ENCODE data around the gene CLCA2.

The CLCA2 gene

DNA sequence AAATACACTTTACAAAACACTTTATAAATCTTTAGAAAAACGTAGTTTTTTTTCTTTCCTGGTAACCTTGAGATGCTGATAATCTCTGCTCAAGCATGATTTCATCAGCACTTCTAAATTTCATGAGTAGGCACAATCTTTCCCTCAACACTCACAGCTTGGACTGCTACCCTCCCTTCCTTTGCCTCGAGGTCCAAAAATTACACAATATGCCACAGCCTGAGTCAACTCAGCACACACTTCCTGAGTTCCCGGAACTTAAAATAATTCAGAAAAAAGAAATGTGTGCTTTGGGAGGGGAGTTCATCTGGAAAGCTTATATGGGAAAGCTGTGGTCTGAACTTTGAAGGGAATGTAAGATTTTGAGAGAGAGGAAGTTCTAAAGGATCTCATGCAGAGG is 5.9 kb downstream of the CLCA2 start:
- no peak for DNase-seq

DNA sequence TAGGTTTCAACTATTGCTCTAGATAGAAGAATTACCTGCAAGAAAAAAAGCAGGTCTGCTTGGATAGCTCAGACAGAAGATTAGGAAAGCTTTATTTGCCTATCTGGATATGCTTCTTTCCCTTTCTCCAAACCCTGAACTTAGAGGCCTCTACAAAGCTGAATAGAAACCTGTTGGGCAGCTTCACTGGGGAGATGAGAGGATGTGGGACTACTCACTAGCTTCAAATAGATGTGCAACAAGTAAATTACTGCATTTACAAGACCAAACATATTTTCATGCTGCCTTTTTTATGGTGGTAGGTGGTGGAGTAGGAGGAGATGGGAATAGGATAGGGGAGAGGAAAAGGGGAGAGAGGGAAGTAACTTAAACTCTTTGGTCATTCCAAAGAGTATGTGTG is 6.4 kb downstream of the CLCA2 start:
- DNase-seq: no peak

DNA sequence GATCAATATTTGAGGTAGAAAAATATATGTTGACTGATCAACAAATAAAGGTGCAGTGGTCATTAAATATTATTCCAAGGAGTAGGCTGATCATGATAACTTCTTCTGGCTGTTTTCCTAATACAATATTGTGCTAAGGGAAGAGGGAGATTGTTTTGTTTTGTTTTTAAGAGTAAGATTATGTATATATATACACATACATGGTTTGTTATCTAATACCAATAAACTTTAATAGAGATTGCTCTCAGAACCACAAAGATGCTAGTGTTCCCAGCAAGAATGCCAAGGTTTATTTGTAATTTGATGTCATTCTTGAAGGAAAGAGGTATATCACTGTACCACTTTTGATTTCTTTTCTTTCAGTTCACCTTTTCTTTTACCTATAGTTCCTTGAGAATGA is 10.1 kb downstream of the CLCA2 start:
- DNase-seq: no peak

DNA sequence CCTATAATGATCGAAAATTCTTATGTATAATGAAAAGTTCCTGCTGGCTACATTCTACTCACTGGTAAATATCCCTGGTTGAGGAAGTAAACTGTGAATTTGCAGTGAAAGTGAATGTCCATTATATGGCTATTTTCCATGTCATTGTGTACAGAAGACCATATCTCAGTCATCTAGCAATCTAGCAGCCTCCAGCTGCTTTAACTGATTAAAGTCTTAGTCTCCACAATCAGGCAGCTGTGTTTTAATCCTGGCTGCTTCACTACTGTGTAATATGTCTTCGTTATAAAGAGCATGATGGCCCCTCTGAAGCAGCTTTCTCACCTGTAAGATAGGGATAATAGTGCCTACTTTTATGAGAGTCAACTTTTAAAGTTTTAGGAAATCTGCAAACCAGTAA is 11.4 kb downstream of the CLCA2 start:
- no peak for DNase-seq

DNA sequence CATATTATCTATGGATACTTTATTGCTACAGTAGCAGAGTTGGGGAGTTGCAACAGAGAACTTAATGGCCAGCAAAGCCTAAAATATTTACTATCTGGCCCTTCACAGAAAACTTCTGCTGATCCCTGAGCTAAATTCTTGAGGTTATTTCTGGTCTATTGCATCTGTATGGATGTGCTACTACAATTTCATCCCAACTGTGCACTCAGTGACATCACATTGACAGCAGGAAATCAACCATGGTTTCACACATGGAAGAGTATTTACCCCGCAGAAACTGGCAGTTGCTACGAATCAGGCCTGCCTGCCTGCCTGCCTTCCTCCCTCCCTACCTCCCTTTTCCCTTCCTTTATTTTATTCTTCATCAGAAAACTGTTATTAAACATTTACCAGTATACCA is 12.1 kb downstream of the CLCA2 start:
- no peak for DNase-seq

DNA sequence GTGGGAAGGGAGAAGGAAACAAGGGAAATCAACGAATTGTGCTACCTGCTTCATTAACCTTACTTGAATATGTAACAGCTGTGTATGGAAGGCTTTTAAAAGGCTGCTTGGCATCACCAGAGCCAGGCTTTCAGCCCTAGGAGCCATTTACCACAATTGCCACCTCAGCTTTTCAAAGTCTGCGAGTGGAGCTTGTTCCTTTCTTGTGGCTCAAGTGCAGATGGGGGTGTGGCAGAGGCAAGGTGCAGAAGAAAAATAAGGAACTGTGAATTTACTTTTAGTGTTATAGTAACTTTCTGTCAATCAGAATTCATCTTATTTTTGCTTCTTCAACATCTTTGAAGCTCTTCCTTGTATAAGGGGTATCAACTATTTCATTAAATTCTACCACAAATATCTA is 17.6 kb downstream of the CLCA2 start:
- no peak for DNase-seq

DNA sequence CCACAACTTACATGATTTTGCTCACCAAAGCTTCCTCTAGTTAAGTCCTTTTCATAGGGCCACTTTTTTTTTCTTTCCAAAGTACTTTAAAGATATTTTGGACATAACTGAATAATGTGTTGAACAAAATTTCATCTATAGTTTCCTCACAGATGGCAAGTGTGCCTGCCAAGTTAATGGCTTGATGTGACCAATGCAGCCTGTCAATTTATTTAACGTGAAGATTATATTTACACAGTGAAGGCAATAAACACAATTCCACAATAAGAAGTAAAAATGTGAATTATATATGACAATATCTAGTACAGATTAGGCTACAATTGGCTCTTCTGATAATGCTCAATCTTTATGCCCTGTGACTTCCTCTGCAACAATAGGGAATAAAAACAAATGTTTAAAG is 18.0 kb downstream of the CLCA2 start:
- DNase-seq: no peak

DNA sequence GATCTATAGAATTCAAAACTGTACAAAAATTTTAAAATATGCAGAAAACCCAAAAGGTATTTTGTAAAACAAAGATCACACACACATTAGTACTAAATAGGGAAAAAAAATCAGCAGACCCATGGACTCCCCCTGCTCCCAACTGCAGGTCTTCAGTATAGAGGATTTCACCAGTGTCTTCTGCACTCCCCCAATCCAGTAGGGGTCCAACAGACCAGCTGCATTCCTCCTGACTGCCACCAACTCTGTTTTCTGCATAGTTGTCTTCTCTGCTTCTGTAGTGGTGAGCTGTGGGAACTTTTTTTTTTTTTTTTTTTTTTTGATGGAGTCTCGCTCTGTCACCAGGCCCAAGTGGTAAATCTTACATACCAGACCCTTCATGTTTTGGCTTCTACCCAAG is 21.9 kb downstream of the CLCA2 start:
- DNase-seq: no peak

DNA sequence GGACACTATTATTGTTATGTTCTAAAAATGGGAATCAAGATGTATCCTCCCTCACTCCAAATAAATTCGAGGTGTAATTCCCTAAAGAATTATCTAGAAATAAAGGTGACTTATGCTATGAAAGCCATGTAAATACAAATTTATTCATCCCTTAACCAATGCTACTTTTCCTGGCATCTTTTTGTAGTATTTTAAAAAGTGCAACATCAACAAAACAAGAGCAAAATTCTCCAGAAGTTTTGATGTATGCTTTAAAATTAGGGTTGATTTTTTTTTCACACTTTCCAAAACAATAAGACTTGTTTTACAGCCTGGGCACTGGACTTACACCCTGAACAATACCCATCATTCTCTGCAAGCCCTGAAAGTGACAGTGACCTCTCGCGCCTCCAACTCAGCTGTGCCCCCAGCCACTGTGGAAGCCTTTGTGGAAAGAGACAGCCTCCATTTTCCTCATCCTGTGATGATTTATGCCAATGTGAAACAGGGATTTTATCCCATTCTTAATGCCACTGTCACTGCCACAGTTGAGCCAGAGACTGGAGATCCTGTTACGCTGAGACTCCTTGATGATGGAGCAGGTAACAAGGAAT is 23.3 kb downstream of the CLCA2 start:
- no peak for DNase-seq

DNA sequence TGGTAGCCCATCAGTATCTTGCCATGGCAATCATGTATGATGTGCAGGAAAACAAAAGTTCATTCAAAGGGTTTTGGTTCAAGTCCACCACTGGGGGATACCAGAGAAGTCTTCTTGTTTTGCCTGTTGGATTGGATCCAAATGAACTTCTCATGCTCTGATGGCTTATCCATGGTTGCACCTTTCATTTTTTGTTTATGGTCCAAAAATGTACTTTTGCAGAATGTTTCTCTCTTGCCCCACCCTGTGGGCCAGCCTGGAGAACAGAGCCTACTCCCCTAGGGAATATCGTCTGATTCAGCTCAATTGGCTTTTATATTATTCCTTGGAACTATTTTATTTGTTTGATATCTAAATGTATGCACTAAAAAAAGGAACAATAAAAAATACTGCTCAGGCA is 24.7 kb downstream of the CLCA2 start:
- no peak for DNase-seq

DNA sequence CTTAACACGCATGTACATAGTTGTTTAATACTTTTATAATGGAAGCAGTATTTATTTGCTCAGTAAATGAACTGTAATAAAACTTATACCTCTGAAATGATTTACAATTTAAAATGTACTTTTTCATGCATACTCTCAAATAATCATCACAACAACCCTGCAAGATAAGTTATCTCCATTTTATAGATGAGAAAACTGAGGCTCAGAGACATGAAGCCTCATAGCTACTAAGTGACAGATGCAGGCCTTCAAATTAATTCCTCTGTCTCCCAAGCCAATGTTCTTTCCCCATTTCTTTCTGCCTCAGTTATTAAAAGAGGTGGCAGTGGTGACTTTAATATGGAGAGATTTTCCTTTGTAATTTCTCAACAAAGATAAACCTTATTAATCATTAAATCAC is 25.1 kb downstream of the CLCA2 start:
- DNase-seq: no peak

DNA sequence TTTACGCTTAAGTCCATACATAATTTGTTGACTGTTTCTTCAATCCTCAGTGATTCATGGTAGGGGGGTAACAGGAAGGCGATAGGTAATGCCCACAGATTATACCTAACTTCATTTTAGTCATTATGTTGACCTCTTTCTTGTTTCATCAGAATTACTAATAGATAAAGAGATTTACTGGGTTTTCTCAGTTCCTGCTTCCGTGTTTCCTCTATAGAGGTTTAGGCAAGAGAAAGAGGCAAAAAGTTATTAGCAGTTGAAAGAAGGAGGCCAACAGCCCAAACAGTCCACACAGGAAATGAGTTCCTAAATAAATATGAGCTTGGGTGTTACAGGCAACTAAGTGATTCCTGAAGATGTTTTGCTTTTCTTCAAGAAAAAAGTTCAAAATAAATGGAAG is 26.9 kb downstream of the CLCA2 start:
- no peak for DNase-seq

DNA sequence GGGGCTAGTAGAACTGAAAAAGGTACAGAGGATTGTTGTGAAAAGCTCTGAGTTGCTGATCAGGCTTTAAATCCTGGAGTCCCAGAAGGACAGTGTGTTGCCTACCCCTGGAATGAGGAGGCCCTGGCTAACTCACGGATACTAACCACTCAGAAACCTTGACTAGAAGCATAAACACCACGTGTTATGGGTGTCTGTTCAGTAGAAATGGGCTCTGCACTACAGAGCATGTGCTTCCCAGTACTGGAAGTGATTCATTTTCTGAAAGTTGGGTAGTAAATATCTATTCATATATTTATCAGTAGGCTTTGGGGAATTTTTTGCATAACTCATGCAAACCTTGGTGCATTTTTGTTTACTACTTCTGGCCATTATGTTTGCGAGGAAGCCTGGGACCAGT is 29.7 kb downstream of the CLCA2 start:
- DNase-seq: no peak

DNA sequence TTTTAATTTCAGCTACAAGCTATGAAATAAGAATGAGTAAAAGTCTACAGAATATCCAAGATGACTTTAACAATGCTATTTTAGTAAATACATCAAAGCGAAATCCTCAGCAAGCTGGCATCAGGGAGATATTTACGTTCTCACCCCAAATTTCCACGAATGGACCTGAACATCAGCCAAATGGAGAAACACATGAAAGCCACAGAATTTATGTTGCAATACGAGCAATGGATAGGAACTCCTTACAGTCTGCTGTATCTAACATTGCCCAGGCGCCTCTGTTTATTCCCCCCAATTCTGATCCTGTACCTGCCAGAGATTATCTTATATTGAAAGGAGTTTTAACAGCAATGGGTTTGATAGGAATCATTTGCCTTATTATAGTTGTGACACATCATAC is 31.1 kb downstream of the CLCA2 start:
- no peak for DNase-seq

DNA sequence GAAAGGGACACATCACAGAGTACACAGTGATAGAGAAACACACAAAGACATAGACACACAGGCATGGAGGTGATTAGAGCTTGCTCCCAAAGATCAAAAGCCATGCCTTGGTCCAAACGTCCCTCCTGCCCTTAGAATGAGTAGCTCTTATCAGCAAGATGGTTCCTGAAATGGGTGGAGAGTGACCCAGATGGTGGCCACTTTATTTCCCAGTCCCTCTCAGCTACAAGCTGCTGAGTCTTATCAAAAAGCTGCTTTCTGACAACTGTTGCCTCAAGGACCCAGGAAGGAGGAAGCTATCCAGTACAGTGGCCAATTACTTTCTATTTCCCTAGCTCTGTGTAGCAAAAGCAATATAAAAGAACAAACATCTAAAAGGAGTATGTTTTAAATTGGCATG is 37.0 kb downstream of the CLCA2 start:
- DNase-seq: no peak

DNA sequence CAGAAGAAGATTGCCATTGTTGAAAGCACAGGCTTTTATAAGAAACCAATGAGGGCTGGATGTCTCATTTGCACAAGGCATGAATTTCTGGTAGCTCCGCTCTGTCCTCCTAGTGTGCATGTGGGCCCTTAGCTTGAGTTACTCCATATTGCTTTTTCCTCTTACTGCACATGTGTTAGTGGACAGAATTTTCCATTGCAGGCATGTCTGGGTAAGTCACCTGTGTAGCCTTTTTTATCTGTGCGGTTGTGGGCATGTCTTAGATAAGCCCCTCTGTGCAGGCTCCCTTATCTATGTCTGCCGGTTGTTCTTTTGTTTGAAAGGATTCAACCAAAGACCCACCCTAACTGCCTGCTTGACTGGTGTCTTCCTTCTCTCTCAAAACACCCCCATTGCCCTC is 37.5 kb downstream of the CLCA2 start:
- no peak for DNase-seq

DNA sequence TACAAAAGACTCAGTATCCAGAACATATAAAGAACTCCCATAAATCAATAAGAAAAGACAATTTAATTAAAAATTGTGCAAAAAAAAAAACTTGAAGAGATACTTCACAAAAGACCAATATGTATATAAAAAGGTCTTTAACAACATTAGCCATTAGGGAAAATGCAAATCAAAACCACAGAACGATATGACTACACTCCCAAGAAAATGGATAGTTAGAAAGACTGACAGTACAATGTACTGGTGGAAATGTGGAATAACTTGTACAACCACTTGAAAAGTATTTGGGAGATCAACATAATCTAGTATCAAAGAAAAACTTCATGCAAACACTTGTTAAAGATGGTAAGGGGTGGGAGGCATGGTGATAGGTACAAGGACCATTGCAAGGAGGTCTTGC is 40.8 kb downstream of the CLCA2 start:
- no peak for DNase-seq

DNA sequence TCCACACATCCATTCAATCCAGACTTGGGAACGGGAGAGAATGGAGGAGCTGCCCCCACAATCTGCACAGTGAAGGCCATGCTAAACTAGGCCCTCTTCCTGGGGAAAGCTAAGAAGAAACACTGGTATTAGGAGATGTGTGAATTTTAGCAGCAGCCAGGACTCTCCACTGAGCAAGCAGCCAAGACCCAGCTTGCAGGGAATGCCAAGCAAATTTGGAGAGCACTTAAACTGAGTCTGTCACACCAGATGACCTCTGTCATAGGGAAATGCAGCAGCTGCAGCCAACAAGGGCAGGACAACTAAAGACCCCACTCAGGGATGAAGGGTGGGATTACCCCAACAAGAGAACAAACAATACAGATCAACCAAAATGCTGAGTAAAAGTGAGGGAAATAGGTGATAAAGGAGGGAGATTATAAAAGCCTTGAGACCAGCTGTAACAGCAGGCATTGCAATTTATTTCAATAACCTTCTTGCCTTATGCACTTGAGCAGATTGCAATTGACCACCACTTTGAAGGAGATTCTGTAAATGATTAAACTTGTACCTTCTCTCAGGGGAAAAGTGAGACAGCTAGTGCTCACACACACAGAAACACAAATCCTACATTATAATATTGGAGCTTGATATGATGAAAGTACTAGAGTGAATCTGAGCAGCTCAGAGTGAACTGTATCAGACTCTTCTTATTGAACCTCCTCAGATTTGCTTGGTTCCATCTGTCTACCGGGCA is 42.3 kb downstream of the CLCA2 start:
- DNase-seq: no peak

DNA sequence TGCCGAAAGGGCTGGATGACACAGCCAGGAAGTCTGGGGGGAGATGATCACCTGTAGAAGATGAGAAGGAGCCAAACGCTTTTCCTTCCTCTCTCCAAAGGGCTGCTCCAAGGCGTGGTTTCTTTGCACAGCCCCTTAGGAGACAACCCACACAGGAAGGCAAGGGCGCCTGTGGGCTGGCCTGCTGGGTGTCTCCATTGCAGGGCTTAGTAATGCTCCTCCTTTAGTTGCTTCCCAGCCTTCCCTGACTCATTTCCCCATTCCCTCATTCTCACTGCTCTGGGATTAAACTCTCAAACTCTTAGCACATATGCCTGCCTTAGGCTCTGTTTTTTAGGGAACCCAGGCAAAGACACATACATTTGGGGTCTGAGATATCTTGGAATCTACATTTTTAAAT is 43.0 kb downstream of the CLCA2 start:
- no peak for DNase-seq

DNA sequence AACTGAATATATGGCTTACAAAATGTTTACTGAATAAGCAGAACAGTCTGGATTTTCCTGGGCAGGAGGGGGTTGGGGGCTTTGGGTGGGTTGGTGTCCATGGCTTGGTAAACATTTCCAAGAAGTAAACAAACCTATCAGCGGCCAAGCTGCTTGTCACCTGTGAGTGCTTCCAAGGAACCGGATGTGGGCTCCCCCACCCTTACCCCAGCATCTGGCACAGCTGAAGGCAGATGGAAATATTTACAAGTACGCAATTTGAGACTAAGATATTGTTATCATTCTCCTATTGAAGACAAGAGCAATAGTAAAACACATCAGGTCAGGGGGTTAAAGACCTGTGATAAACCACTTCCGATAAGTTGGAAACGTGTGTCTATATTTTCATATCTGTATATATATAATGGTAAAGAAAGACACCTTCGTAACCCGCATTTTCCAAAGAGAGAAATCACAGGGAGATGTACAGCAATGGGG is 44.6 kb downstream of the CLCA2 start, which contains the start of gene CLCA1:
Gene CLCA1, plus strand, starts transcription at position 427 of the 477 bp plus-strand sequence. Its CDS starts 45 bp downstream, at position 472.
- DNase-seq: no peak

DNA sequence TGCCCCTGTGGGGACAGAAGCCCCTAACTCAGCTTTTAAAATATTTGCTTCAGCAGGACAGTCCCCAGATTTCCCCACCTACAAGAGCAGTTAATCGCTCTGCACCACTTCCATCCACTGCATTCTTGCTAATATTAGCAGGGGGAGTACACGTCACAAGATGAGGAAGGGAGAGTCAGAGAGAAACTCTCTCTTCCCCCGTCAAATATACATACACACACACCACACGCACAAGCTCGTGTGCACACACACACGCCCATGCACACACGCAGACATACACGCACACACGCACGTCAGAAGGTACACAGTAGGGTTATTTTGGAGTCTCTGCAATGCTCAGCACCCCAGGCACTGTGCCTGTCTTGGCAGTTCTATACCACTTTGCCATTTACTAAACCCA is 46.9 kb downstream of the CLCA2 start:
- no peak for DNase-seq

DNA sequence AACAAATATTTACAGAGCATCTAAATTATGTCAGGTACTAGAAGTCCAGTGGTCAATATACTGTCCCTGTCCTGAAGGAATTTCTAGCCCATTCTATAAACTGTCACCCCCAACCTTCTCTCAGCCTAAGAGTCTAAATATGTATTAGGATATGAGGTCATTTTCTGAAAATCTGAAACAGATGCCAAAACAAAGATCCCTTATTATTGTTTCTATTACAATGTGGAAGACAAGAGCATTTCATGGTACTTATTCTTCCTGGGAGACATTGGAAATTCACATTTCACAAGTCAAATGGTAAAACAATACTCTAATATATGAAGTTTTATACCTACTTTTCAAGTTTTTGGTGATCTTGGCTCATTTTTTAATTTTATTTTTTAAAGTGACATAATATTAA is 47.3 kb downstream of the CLCA2 start:
- DNase-seq: no peak

DNA sequence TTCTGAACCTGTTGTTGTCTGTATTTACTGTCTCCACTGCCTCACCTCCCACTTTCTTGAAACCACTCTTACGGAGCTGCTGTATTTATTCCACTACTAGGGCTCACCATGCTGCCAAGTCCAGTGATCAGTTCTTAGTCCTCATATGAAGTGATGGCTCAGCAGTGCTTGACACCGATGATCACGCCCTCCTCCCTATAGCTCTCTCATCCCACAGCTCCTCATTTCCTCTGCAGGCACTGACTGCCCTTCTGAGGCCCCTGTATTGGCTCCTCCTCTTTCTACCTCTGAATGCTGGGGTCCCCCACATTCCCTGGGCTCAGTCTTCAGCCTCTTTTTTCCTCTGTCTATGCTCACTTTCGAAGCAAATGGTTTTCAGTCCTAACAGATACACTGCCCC is 48.2 kb downstream of the CLCA2 start:
- no peak for DNase-seq

DNA sequence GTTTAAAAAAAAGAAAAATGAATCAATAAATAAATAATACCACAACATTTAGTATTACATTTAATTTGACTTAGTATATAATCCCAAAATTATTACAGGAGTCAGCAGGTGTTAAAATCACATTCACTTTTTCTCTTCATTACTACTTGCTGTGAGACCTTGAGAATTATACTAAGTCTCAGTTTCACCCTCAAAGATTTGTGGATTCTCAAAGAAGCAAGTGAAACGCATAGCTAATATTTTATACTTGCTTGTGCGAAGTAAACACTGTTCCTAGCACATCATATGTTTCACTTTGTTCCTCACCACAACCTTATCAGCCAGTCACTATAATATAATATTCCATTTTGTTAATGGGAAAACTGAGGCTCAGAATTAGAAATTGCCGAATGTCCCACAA is 48.8 kb downstream of the CLCA2 start:
- DNase-seq: no peak

DNA sequence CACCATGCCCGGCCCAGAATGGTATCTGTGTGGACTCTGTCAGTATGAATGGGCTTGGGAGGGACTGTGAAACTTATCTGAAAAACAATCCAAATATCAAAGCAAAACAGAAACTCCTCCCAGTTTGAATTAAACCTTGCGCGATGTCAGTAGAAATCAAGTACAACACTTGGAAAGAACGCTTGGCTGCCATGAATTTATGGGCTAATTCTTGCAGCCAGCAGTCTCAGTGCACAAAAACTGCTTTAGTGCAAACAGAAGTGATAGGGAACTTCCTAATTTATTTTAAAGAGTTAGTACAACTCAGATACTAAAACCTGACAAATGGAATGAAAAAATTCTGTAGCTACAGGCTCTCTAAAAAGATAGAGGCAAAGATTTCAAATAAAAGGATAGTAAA is 53.3 kb downstream of the CLCA2 start:
- no peak for DNase-seq

Measured in activated effector memory CD4-positive, alpha-beta T cell treated with anti-CD3 and anti-CD28 coated beads, Interleukin-2, amount 50 U/mL, for 16 hours (primary cell).